HG02588 (cell line): Measurements from ENCODE around the gene THADA.
"Not testable (repeated sequence)": the region's sequence is repeated elsewhere in the genome, so short reads cannot be mapped to it uniquely, and the experiment has no call there.

Experiments used
- ATAC-seq: cut with Tn5 transposase; IDR thresholded peaks from one replicate; pipeline ENCODE4 v1.9.1; 2021; ENCODE audit warnings: mild to moderate bottlenecking, moderate library complexity; ENCODE audit not compliant: unreplicated experiment

The THADA gene

GRCh38 chr2:43540021-43540779, 55.6 kb downstream of the THADA start:
- no peak for ATAC-seq

GRCh38 chr2:43539436-43539835, 56.4 kb downstream of the THADA start:
- no peak for ATAC-seq

- no peak for ATAC-seq
Observed at GRCh38 chr2:43538034-43538670, 57.7 kb downstream of the THADA start.

GRCh38 chr2:43537137-43537536, 58.7 kb downstream of the THADA start:
- ATAC-seq: no peak

- ATAC-seq: no peak
Observed at GRCh38 chr2:43534569-43534968, 61.3 kb downstream of the THADA start.

GRCh38 chr2:43532572-43532971, 63.3 kb downstream of the THADA start:
- ATAC-seq: not testable (repeated sequence)

- no peak for ATAC-seq
Observed at GRCh38 chr2:43531251-43531650, 64.6 kb downstream of the THADA start.

GRCh38 chr2:43526994-43527393, 68.8 kb downstream of the THADA start:
- no peak for ATAC-seq

GRCh38 chr2:43525506-43525905, 70.3 kb downstream of the THADA start:
- ATAC-seq: no peak

- no peak for ATAC-seq
Observed at GRCh38 chr2:43524177-43524965, 71.5 kb downstream of the THADA start.

GRCh38 chr2:43522177-43522576, 73.7 kb downstream of the THADA start:
- no peak for ATAC-seq

- no peak for ATAC-seq
Observed at GRCh38 chr2:43521568-43521967, 74.3 kb downstream of the THADA start.

- ATAC-seq: no peak
Observed at GRCh38 chr2:43520919-43521318, 74.9 kb downstream of the THADA start.

GRCh38 chr2:43519643-43520221, 76.1 kb downstream of the THADA start:
- ATAC-seq: no peak

GRCh38 chr2:43518718-43519117, 77.1 kb downstream of the THADA start:
- no peak for ATAC-seq

GRCh38 chr2:43518181-43518580, 77.7 kb downstream of the THADA start:
- no peak for ATAC-seq

GRCh38 chr2:43515807-43516497, 79.9 kb downstream of the THADA start:
- ATAC-seq: no peak

- ATAC-seq: no peak
Observed at GRCh38 chr2:43515248-43515647, 80.6 kb downstream of the THADA start.

- no peak for ATAC-seq
Observed at GRCh38 chr2:43513796-43514195, 82.0 kb downstream of the THADA start.

GRCh38 chr2:43513216-43513615, 82.6 kb downstream of the THADA start:
- peak; percentile 83 for ATAC-seq

GRCh38 chr2:43511199-43511598, 84.6 kb downstream of the THADA start:
- no peak for ATAC-seq
